Measurements from ENCODE around the gene C19orf12.

DNA sequence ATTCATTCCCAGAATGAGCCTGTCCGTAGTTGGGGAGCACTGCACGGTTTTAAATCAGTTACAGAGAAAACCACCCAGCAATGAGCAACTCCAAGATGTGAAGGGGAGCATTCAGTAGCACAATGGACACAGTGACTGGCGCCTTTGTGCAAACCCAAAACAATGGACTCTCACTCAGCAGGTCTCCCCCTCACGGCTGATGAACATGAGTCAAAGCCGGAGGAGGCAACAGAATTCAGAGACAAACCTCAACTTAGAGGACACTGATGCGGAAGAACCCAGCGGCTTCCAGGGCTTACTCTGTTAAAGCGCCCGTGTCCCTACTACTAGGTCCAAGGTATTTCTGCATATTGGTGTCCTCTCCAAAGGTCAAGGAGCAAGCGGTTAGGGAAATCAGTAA is 32.1 kb downstream of the C19orf12 start:
- TF ChIP-seq, protein P1, sequence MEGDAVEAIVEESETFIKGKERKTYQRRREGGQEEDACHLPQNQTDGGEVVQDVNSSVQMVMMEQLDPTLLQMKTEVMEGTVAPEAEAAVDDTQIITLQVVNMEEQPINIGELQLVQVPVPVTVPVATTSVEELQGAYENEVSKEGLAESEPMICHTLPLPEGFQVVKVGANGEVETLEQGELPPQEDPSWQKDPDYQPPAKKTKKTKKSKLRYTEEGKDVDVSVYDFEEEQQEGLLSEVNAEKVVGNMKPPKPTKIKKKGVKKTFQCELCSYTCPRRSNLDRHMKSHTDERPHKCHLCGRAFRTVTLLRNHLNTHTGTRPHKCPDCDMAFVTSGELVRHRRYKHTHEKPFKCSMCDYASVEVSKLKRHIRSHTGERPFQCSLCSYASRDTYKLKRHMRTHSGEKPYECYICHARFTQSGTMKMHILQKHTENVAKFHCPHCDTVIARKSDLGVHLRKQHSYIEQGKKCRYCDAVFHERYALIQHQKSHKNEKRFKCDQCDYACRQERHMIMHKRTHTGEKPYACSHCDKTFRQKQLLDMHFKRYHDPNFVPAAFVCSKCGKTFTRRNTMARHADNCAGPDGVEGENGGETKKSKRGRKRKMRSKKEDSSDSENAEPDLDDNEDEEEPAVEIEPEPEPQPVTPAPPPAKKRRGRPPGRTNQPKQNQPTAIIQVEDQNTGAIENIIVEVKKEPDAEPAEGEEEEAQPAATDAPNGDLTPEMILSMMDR (IDR thresholded peaks at IDR 0.05; ENCODE audit: low read length), result no peak
- no peak for TF ChIP-seq EZH2 (IDR thresholded peaks at IDR 0.05; ENCODE audit: borderline replicate concordance, low read length)

Measured in OCI-LY1 (cell line).